Lower leg skin (tissue), 4 donors: ENCODE results near the gene CCNL1. TPM values are rescaled to one million over a fixed set of nuclear protein-coding genes. Genes with fewer than 3 reads are reported as not detected.

Experiments used
- DNase-seq, 2 donors: peaks; one replicate each; pipeline ENCODE4 v3.0.0-alpha.2; 2019; ENCODE audit warnings: low spot score in 2 of 2
- H3K4me3 ChIP-seq: fragments of 200-600 bp; sonication (generic); 2 replicates; pipeline ENCODE4 v1.5.1; 2017; ENCODE audit warnings: mild to moderate bottlenecking, low read depth; ENCODE audit not compliant: poor library complexity, severe bottlenecking
- CTCF ChIP-seq, 3 donors: fragments of 450-650 bp; IDR thresholded peaks; one replicate each; pipeline ENCODE4 v1.5.1; 2016; ENCODE audit warnings: antibody characterized with exemption in 3 of 3, mild to moderate bottlenecking in 3 of 3, moderate library complexity in 2 of 3
- POLR2A ChIP-seq, 2 donors: fragments of 450-650 bp; IDR thresholded peaks; one replicate each; pipeline ENCODE4 v1.6.1; 2016 to 2017; ENCODE audit warnings: antibody characterized with exemption in 2 of 2, mild to moderate bottlenecking in 1 of 2, moderate library complexity in 1 of 2
- WGBS, 2 donors: methylation state at CpG; one replicate each; pipeline ENCODE4 v1.1.5; 2018; 5-methylcytosine and 5-hydroxymethylcytosine counted together
- intact Hi-C: fragments of 100-400 bp; cut with DNase I; formaldehyde crosslinking; loops from one replicate; pipeline ENCODE4 v1.15.0; 2023; ENCODE audit warnings: low total_unique reads
- total RNA-seq, 4 donors: library from RNA; depleted of rRNA; stranded (reverse); fragments of >200 nt; gene quantifications; one replicate each; pipeline ENCODE4 v1.1.0, GENCODE V29; 2016

Gene CCNL1
- total RNA-seq, 4 donors from 2014 or later, result 113 to 308 (median 155) TPM

DNA sequence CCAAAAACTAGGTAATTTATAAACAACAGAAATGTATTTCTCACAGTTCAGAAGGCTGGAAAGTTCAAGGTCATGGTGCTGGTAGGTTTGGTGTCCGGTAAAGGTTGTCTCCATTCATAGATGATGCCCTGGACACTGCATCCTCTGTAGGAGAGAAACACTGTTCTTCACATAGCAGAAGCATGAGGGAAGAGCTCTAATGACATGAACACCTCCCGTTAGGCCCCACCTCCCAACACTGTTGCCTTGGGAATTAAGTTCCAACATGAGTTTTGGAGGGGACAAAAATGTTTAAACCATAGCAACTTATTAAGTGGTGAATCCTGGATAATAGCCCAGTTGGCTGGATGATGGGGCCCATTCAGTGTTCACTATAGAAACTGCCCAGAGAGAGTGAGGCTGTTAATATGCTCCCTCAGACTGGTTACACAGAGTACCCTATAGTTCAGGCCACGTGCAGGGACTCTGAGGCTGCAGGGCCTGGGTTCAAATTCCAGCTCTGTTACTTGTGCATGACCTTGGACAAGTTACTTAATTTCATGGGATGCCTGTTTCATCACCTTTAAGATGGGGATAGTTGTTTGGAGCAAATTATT is 37.0 kb downstream of the CCNL1 start:
- 88 to 92% methylated on average over 3 of the region's 3 CpGs for WGBS, 2 donors
- TF ChIP-seq POLR2A (IDR thresholded peaks at IDR 0.05) (no peak), CTCF (IDR thresholded peaks at IDR 0.05) (no peak)
- intact Hi-C loops, result no loop called here
- no peak for DNase-seq
- H3K4me3 ChIP-seq, result no peak overlapping the region

DNA sequence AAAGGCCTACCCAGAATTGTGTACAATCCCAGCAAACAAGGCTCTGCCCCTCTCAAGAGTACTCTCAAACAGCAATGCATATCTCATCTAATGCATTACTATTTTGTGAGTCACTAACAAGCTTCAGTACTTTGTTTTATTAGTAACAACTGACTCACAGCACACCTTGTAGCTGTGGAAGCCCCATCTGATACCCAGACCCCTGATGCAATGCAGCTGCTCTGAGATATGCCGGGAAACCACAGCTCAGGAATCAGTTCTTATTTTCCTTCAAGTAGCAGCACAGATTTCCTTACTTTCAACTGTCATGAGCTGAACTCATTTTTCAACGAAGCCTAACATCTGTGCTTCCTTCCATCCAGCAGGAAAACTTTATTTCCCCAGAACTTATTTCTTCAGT is 37.8 kb downstream of the CCNL1 start:
- WGBS, 2 donors, result 56 to 82% methylated on average over 2 of the region's 2 CpGs
- no peak for DNase-seq
- intact Hi-C loops, result no loop called here
- H3K4me3 ChIP-seq, result no peak overlapping the region
- no peak for TF ChIP-seq POLR2A (IDR thresholded peaks at IDR 0.05)
- TF ChIP-seq CTCF (IDR thresholded peaks at IDR 0.05), result no peak

GRCh38 chr3:157121522-157121921 is 38.4 kb downstream of the CCNL1 start:
- intact Hi-C loops, result no loop called here
- no peak overlapping the region for H3K4me3 ChIP-seq
- 68 to 94% methylated on average over 1 of the region's 1 CpG for WGBS, 2 donors
- DNase-seq, result no peak
- no peak for TF ChIP-seq CTCF (IDR thresholded peaks at IDR 0.05)
- no peak for TF ChIP-seq POLR2A (IDR thresholded peaks at IDR 0.05)

DNA sequence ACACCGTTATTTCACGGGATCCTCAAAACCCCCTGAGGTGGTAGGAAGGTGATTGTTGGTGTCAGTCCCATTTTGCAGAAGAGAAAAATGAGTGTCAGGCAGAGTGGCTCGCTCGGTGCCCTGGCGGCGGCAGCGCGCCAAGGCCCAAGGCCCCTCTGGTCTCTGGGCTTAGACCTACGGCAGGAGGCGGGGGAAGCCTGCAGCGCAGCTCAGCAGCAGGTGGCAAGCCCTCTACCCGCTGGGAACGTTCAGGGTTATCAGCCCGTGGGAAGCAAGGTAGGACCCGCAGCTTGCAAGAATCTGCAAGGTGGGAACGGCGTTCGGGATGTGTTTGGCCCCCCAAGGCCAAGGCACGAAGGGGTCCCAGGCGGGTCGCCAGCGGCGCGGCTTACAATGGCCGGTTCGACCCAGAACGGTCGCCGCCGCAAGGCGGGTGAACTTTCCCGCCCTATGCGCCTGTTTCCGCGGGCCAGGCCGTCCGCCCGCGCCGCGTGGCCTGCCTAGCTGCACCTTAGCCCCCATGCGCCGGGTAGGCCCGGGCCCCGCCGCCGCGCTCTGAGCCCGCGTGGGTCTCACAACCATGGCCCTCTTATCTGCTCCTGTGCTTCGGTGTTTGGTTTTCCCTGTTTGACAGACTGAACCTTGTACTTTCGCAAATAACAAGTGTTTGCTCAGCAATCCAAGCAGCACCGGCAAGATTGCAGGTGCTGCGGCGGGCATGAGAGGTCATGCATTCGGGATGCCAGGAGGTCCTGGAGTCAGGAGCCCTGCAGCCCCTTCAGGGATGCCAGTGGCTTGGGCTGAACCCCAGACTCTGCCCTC is 39.7 kb downstream of the CCNL1 start:
- DNase-seq, result no peak
- TF ChIP-seq POLR2A (IDR thresholded peaks at IDR 0.05) (no peak), CTCF (IDR thresholded peaks at IDR 0.05) (no peak)
- 66 to 71% methylated on average over 39 to 53 of the region's 56 CpGs for WGBS, 2 donors
- H3K4me3 ChIP-seq, result no peak overlapping the region
- intact Hi-C loops, result no loop called here

GRCh38 chr3:157119369-157119951 is 40.5 kb downstream of the CCNL1 start:
- no peak overlapping the region for H3K4me3 ChIP-seq
- intact Hi-C loops, result no loop called here
- DNase-seq, result no peak
- 79 to 85% methylated on average over 7 of the region's 7 CpGs for WGBS, 2 donors
- TF ChIP-seq CTCF (IDR thresholded peaks at IDR 0.05) (no peak), POLR2A (IDR thresholded peaks at IDR 0.05) (no peak)
